Activated T-helper 17 cell treated with anti-CD3 and anti-CD28 coated beads, Interleukin-2, amount 50 U/mL, for 72 hours (primary cell): ENCODE results near the gene TSR3. TPM values are rescaled to one million over a fixed set of nuclear protein-coding genes. Genes with fewer than 3 reads are reported as not detected.
A peak's percentile ranks its signal among the peaks of the same experiment; 100 is the strongest.

Source experiments
- ATAC-seq: fragments of 150-1000 bp; cut with Tn5 transposase; replicated peaks from 2 replicates; pipeline ENCODE4 v1.10.0; 2021; ENCODE audit warnings: mild to moderate bottlenecking, moderate library complexity
- H3K27ac Mint-ChIP-seq: one replicate; pipeline ENCODE4 v1.8.0; 2022; ENCODE audit warnings: mixed read lengths
- H3K27me3 Mint-ChIP-seq: one replicate; pipeline ENCODE4 v1.8.0; 2022; ENCODE audit warnings: mixed read lengths
- H3K36me3 Mint-ChIP-seq: one replicate; pipeline ENCODE4 v1.8.0; 2022; ENCODE audit warnings: low read depth, mild to moderate bottlenecking, mixed read lengths
- H3K4me1 Mint-ChIP-seq: one replicate; pipeline ENCODE4 v1.8.0; 2022; ENCODE audit warnings: mixed read lengths
- H3K4me3 Mint-ChIP-seq: one replicate; pipeline ENCODE4 v1.8.0; 2022; ENCODE audit warnings: mild to moderate bottlenecking, mixed read lengths
- H3K9me3 Mint-ChIP-seq: one replicate; pipeline ENCODE4 v1.8.0; 2022; ENCODE audit warnings: mixed read lengths
- total RNA-seq, 2 donors: library from RNA; stranded (reverse); gene quantifications; one replicate each; pipeline ENCODE4 v1.2.3, GENCODE V29; 2022

The TSR3 gene
- total RNA-seq, 2 donors from 2014 or later, result 36.7 to 64.2 TPM

DNA sequence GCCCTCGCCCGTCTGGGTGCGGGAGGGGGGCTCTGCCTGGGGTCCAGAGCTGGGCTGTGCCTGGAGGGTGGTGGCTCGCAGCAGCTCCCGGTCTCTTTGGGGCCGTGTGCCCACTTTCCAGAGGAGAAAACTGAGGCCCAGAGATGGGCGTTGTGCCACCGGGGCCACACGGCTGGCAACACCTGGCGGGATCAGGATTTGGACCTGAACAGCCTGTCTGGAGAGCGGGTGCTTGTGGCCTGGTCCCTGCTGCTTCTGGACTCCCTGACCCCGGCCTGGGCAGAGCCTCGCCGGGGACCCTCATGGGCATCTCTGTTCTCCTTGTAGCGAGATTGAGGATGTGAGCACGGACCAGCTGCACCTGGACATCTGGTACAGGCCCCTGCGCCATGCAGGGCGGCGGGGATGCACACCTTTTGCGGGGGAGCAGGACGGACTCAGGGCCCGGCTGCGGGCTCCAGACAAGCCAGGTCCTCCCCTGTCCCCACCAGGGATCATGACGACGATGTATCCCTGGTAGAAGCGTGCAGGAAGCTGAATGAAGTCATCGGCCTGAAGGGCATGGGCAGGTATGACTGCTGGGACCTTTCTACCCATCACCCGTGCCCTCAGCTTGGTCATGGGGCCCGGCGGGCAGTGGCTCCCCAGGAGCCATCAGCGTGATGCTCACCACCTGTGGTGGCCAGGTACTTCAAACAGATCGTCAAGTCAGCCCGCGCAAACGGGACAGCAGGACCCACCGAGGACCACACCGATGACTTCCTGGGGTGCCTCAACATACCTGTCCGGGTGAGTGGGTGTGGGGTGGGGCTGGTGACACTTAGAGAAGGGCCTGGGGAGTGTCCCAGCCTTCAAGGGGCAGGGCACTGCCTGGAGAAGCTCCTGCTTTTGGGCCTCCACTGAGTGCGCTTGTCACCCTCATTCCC lies 9.9 kb downstream of the TSR3 start:
- Mint-ChIP-seq H3K9me3 (no peaks in the 10 kb centered on the region), H3K27me3 (no peaks in the 10 kb centered on the region), H3K4me3 (peak overlapping the region; percentile 73), H3K4me1 (peaks cover 7% of the 10 kb centered on the region), H3K27ac (no peak overlapping the region), H3K36me3 (no peaks in the 10 kb centered on the region)
- ATAC-seq, result no peak

DNA sequence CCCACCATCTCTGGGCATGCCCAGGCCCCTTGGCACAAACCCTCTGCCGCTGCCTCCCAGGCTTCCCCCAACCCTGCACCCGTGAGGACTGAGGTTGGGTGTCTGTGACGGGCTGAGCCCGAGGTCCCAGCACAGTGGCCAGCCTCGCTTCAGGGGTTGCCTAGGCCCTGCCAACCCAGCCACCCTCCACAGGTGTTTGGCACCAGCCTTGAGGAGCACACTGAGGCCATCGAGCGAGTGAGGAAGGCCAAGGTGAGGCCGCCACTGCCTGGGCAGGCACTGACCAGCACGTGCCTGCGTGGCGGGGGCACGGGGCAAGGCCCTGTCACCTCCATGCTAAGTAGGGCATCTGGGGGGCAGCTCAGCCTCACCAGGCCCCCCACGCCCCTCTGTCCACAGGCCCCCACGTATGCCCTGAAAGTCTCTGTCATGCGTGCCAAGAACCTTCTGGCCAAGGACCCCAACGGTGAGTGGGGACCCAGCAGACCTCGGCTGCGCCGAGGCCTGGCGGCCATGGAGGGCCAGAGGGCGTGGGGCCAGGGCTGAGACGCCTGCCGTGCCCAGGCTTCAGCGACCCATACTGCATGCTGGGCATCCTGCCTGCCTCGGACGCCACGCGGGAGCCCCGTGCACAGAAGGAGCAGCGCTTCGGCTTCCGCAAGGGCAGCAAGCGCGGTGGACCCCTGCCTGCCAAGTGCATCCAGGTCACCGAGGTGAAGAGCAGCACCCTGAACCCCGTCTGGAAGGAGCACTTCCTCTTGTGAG lies 10.8 kb downstream of the TSR3 start:
- H3K36me3 Mint-ChIP-seq, result no peaks in the 10 kb centered on the region
- peaks cover 7% of the 10 kb centered on the region for H3K4me1 Mint-ChIP-seq
- no peaks in the 10 kb centered on the region for H3K27me3 Mint-ChIP-seq
- no peak overlapping the region for H3K27ac Mint-ChIP-seq
- no peak for ATAC-seq
- no peaks in the 10 kb centered on the region for H3K9me3 Mint-ChIP-seq
- H3K4me3 Mint-ChIP-seq, result no peak overlapping the region

DNA sequence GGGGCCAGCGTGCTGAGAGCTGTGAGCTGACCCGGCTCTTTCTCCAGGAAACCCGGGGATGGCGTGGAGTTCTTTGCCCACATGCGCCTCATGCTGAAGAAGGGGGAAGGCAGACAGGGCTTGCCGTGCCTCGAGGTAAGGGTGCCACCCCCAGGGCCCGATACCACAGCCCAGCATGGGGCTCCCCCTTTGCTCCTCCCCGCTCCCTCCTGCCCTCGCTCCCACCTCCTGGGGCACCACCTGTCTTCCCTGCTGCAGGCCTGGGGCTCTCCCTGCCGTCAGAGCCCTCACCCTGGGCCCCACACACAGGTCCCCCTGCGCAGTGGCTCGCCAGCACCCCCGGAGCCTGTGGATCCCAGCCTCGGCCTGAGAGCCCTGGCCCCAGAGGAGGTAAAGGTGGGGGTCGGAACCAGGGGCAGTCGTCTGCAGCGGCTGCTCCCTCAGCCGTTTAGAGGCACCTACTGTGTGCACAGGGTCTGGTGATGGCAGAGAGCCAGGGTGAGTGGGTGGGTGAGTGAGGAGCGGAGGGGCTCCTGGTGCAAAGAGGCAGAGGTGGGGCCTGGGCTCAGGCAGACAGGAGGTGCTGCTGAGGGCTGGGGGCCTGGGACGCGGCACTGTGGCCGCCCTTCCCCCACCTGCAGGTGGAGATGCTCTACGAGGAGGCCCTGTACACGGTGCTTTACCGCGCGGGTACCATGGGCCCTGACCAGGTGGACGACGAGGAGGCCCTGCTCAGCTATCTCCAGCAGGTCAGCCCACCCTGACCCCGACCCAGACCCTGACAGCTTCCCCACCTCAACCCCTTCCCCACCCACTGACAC lies 12.6 kb downstream of the TSR3 start:
- no peaks in the 10 kb centered on the region for H3K36me3 Mint-ChIP-seq
- ATAC-seq, result no peak
- H3K27me3 Mint-ChIP-seq, result no peaks in the 10 kb centered on the region
- H3K9me3 Mint-ChIP-seq, result no peaks in the 10 kb centered on the region
- H3K27ac Mint-ChIP-seq, result no peak overlapping the region
- H3K4me1 Mint-ChIP-seq, result peaks cover 7% of the 10 kb centered on the region
- H3K4me3 Mint-ChIP-seq, result no peak overlapping the region

DNA sequence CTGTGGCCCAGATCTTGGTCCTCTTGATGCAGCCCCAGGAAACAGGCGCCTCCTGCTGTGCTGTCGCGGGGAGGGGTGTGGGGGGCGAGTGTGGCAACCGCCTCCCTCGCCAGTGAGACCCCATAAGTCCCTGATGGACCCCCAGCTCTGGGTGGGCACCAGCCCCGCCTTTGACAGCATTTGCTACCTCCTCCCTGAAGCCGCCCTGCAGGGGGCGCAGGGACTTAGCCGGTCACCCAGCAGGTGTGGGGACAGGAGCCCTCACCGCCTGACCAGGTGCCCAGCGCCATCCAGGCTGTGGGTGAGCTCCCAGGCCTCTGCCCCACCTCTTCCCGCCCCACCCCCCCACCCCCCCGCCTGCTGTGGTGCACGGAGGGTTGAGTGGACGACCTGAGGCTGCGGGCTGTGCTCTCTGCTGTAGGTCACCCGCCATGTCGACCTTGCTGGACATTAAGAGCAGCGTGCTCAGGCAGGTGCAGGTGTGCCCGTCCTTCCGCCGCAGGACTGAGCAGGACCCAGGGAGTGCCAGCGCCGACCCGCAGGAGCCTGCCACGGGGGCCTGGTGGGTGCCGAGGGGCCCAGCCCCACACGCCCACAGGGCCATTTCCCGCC lies 13.5 kb downstream of the TSR3 start:
- no peak overlapping the region for H3K27ac Mint-ChIP-seq
- peaks cover 5% of the 10 kb centered on the region for H3K4me1 Mint-ChIP-seq
- no peaks in the 10 kb centered on the region for H3K36me3 Mint-ChIP-seq
- H3K4me3 Mint-ChIP-seq, result no peak overlapping the region
- H3K27me3 Mint-ChIP-seq, result no peaks in the 10 kb centered on the region
- ATAC-seq, result no peak
- no peaks in the 10 kb centered on the region for H3K9me3 Mint-ChIP-seq

DNA sequence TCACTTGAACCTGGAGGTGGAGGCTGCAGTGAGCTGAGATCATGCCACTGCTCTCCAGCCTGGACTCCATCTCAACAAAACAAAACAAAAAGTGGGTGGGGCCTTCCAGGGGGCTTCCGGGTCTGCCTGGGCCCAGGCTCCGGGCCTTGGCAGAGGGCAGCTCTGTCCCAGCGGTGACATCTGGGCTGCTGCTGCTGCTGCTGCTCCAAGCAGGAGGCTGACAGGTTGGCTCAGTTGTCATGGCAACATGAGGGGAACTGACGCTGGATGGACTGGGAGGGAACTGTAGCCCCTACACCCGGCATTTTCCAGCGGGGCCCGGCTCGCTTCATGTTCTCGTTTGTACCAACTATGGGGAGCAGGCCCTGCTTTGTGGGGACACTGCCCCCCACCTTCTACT lies 14.2 kb downstream of the TSR3 start:
- no peaks in the 10 kb centered on the region for H3K9me3 Mint-ChIP-seq
- no peak overlapping the region for H3K27ac Mint-ChIP-seq
- no peaks in the 10 kb centered on the region for H3K27me3 Mint-ChIP-seq
- ATAC-seq, result no peak
- no peaks in the 10 kb centered on the region for H3K36me3 Mint-ChIP-seq
- H3K4me1 Mint-ChIP-seq, result no peaks in the 10 kb centered on the region
- no peak overlapping the region for H3K4me3 Mint-ChIP-seq

DNA sequence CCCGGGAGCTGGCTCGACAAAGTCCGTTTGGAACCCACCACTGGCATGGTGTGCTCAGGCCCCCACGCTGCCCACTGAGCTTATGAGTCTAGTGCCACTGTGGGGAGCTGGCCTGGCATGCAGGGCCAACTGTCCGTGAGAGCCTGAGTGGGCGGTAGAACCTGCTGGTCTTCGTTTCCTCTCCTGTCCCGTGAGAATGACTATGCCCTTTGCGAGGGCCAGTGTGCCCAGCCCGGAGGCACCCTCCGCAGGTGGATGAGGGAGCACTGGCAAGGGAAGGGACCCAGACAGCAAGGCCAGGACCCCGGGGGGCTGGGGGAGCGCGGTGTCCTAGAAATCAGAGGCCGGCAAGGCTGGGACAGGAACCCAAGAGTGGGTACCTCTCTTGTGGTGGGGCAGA lies 15.1 kb downstream of the TSR3 start:
- H3K9me3 Mint-ChIP-seq, result no peaks in the 10 kb centered on the region
- no peak overlapping the region for H3K27ac Mint-ChIP-seq
- H3K36me3 Mint-ChIP-seq, result no peaks in the 10 kb centered on the region
- no peak overlapping the region for H3K4me3 Mint-ChIP-seq
- ATAC-seq, result no peak
- no peaks in the 10 kb centered on the region for H3K4me1 Mint-ChIP-seq
- H3K27me3 Mint-ChIP-seq, result no peaks in the 10 kb centered on the region

DNA sequence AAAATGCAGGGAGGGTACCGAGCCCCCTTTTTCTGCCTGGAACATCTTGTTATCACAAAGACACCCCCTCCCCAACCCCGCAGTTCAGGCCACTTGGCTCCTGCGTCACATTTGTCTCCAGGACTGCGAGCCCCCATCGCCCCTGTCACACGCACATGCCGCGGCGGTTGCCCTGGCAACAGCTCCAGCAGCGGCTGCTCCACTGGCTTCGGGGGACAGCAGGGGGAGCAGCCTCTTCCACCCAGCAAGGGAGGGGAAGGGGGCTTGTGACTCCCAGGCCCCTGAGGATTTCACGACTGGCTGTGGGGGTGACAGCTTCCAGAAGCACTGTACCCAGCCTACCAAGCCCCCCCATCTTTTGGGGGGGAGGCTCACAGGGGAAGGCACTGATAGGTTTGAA lies 15.7 kb downstream of the TSR3 start:
- Mint-ChIP-seq H3K27me3 (no peaks in the 10 kb centered on the region), H3K4me3 (no peak overlapping the region), H3K4me1 (no peaks in the 10 kb centered on the region), H3K9me3 (no peaks in the 10 kb centered on the region), H3K27ac (no peak overlapping the region), H3K36me3 (no peaks in the 10 kb centered on the region)
- ATAC-seq, result no peak

DNA sequence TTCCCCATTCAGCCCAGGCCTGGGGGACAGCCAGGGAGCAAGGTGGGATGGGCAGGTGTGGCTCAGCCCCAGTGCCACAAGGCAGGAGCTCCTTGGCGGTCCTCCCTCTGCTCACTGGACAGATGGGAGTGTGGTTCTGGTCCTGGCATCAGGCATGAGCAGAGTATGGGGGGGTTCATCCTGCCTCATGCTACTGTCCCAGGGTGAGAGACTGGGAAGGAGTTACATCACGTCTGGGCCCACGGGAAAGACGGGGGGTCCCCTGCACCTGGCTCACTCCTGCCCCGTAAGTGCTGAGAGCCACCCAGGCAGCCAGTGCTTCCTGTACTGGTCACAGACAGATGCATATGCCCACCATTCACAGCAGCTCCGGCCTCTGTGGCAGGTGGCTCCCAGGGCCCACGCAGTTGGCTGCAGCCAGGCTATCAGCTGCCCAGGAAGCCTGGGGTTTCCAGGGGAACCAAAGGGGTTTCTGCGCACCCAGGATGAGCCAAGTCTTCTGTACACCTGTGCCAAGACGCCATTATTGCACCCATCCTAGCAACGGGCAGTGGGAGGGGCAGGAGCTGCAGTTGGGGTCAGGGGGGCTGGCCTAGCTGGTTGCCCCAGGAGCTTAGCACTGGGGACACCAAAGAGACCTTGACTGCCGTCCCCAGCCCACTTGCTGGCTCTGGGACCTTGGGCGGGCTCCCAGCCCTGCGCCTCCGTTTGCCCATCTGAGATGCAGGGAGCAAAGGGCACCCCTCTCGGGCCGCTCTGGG lies 16.3 kb downstream of the TSR3 start:
- ATAC-seq, result no peak
- Mint-ChIP-seq H3K4me1 (no peaks in the 10 kb centered on the region), H3K4me3 (no peak overlapping the region), H3K27me3 (no peaks in the 10 kb centered on the region), H3K9me3 (no peaks in the 10 kb centered on the region), H3K36me3 (no peaks in the 10 kb centered on the region), H3K27ac (no peak overlapping the region)

DNA sequence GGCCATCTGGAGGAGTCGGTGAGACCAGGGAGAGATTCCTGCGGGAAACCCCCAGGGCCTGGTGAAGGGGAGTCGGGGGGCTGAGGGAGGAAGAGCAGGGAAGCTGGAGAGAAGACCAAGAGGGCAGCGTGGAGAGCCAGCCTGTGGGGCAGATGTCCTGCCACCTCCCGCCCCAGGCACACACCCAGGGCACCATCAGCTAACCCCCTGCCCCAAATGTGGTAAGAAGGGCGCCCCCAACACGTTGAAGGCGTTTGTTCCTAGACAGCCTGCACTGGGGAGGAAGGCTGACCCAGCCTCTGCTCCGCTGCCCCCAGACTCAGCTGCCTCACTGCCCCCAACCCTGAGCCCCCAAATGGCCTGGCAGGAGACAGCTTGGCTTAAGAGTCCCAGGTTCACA lies 16.9 kb downstream of the TSR3 start:
- Mint-ChIP-seq H3K27me3 (no peaks in the 10 kb centered on the region), H3K9me3 (no peaks in the 10 kb centered on the region), H3K27ac (no peak overlapping the region), H3K36me3 (no peaks in the 10 kb centered on the region), H3K4me1 (no peaks in the 10 kb centered on the region), H3K4me3 (no peak overlapping the region)
- no peak for ATAC-seq

DNA sequence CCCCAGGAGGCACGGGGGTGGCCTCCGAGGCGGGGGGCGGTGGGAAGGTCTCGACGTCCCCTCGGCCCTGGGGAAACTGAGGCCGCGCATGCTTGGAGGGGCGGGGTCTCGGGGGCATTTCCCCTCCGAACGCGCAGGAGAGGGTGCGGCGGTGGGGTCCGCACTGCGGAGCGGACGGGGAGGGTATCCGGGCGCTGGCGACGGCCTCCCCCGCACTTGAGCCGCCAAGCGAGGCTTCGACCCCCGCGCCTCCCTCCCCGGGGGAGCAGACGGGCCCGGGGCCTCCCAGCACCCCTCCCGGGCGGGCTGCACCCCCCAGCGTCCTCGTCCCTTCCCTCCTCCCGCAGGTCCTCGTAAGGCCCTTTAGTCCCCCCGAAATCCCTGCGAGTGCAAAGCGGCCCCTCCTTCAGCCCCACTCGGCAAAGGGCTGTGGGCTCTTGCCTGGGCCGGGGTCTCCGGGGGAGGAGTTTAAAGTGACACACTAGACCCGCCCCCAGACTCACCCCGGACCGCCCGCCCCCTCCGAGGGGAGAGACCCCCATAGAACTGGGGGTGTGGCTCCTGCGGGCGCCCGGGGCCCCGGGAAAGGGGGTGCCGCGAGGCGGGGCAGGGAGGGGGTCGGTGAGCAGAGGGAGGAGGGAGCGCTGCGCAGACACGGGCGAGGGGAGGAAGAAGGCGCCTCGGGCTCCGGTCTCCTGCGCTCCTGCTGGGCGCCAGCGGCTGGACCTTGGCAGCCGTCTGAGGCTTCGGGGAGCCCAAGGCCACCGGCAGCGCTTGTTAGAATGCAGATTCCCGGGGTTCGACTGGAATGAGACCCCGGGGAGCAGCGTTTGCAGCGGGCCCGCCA lies 17.6 kb downstream of the TSR3 start:
- Mint-ChIP-seq H3K4me3 (no peak overlapping the region), H3K4me1 (no peaks in the 10 kb centered on the region), H3K36me3 (no peaks in the 10 kb centered on the region), H3K27ac (no peak overlapping the region), H3K9me3 (no peaks in the 10 kb centered on the region), H3K27me3 (no peaks in the 10 kb centered on the region)
- ATAC-seq, result no peak

DNA sequence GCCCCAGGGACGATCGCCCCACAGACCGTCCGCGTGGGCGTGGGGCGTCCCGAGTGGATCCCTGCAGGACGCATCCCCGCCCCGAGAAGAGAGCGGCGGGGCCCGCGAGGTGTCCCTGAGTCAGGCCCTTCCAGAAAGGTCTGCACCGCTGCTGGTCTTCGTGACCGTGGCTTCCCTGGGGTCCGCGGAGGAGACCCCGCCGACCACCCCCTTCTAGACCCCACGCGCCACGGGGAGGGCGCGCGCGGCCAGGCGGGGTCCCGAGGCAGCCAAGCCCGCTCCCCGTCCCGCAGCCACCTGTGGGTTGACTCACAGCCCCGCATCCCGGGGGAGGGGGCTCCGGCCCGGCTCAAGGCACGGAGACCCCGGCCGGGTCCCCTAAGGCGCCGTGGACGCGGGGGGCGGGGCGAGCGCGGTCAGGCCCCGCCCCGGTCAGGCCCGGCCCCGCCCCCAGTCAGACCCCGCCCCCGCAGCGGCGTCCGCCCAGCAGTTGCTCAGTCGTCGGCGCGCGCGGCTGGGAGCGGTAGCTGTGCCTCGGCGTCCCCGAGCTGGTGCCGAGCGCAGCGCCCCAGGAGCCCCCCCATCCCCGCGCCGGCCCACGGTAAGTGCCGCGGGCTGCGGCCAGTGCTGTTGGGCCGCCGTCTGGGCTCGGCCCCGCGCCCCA lies 18.4 kb downstream of the TSR3 start, which contains the start of gene BAIAP3:
TSS of gene BAIAP3 (plus strand) at position 497 of the 664 bp plus-strand sequence. CDS start 4,905 bp downstream, outside the sequence.
- H3K27me3 Mint-ChIP-seq, result no peaks in the 10 kb centered on the region
- peak; percentile 66 for ATAC-seq
- H3K9me3 Mint-ChIP-seq, result no peaks in the 10 kb centered on the region
- H3K27ac Mint-ChIP-seq, result peak within 1 kb of the TSS; percentile 62
- peak within 1 kb of the TSS; percentile 54 for H3K4me3 Mint-ChIP-seq
- no peaks in the 10 kb centered on the region for H3K4me1 Mint-ChIP-seq
- H3K36me3 Mint-ChIP-seq, result no peaks in the 10 kb centered on the region

DNA sequence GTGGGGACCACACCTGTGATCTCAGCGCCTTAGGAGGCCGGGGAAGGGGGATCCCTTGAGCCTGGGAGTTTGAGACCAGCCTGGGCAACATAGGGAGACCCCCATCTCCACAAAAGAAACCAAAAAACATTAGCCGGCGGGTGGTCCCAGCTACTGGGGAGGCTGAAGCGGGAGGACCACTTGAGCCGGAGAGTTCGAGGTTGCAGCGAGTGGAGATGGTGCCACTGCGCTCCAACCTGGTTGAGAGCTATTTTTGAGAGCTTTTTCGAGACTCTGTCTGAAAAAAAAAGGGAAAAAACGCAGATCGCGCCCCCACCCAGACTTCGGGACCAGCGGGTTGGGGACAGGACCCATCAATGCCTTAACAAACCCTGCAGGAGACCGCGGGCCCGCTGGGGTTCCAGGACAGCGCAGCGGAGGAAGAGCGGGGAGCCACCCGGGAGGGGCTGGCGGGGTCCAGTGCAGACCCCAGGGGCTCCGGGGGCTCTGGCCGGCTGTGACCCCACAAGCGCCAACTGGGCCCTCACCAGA lies 19.0 kb downstream of the TSR3 start:
- Mint-ChIP-seq H3K4me3 (peak overlapping the region; percentile 54), H3K27me3 (no peaks in the 10 kb centered on the region), H3K36me3 (no peaks in the 10 kb centered on the region), H3K4me1 (no peaks in the 10 kb centered on the region), H3K9me3 (no peaks in the 10 kb centered on the region), H3K27ac (peak overlapping the region; percentile 62)
- no peak for ATAC-seq
